Hepatic stellate cell (primary cell): ENCODE data around the gene PPIL1.
"Not testable (repeated sequence)": the region's sequence is repeated elsewhere in the genome, so short reads cannot be mapped to it uniquely, and the experiment has no call there.

Experiments used
- DNase-seq: peaks from one replicate; pipeline ENCODE4 v3.0.0; 2011; ENCODE audit warnings: low spot score

PPIL1 gene

DNA sequence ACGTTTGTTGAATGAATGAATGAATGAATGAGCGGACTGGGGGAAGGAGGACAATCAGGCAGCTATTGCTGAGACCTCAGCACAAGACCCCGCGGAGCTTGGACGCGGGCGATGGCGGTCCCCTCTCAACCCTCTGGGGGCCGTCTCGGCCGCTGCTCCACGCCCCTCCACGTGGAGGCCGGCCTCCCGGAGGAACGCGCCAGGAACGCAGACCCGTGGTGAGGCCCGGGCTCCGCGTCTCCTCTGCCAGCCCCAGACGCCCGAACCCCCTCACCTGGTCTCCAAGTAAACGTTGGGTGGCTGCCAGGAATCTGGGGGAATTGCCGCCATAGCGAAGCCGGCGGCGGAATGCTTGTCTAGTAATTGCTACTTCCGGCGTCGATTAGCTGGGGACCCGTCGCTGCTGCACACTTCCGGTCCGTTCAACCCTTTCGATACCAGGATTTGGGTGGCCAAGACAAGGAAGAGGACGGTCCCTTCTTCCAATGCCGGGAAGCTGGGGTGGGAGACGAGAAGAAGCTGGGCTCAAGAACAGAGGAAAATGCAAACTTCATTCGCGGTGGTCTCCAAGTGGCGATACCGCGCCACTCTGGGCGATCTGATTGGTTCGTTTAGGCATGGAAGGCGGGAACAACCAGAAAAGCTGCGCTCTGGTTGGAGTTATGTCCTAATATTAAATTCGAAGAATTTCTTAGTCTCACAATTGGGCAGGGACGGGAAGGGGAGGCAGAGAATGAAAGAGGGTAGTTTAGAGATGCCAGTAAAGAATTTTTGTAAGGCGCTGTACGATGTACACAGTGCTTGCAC lies at the start of gene PPIL1:
TSS of gene PPIL1 (minus strand) at position 361 of the 807 bp plus-strand sequence. CDS start at position 330, 31 bp downstream.
- peak; percentile 95 for DNase-seq

- no peak for DNase-seq
Observed at GRCh38 chr6:36924131-36924530, 49.5 kb upstream of the PPIL1 start.

DNA sequence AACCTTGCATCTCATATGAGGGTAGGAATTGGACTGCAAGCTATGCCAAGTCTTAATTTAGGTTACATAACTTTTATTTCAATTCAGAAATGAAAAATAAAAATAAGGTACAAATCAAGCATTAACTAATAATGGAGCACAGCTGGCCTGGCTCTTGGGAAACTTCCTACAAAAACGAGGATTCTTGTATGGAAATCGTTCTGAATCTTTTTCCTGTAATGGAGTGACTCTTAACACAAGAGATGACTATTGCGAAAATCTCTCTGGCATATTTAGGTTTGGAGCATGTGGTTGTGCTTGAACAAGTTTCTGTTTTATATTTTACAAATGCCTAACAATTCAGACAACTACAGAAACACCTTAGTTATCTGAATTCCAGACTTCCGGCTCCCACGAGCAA lies 45.9 kb upstream of the PPIL1 start:
- no peak for DNase-seq

GRCh38 chr6:36920049-36920448 lies 45.4 kb upstream of the PPIL1 start:
- DNase-seq, result no peak

DNA sequence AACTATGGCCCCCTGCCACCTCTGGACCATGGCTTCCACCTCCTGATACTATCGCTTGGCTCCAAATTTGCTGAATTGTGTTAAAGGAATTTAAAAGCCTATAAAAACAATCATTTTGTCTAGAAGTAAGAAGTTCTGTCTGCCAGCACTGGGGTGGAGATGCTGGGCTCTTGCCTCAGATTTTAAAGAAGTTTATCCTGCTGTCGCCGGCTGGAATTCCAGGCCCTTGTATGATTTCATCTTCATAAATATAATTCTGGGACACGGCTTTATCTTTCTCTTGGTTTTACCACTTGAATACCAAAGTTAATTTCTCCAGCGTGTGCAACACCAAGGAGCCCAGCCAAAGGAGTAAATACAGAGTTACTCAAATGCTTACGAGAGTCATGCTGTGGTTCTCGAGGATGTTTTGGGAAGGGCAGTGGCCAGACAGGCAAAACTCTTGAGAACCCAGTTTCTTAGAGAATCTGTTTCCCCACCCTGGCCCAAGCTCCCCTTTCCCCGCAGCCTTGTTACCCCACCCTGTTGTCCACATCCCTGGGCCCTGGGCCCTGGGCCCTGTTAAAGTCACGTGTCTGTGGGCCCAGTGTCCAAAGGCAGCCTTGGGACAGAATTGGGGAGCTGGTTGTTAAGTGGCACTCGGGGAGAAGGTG lies 43.1 kb upstream of the PPIL1 start:
- no peak for DNase-seq

- DNase-seq, result no peak
Observed at GRCh38 chr6:36916126-36916525, 41.5 kb upstream of the PPIL1 start.

DNA sequence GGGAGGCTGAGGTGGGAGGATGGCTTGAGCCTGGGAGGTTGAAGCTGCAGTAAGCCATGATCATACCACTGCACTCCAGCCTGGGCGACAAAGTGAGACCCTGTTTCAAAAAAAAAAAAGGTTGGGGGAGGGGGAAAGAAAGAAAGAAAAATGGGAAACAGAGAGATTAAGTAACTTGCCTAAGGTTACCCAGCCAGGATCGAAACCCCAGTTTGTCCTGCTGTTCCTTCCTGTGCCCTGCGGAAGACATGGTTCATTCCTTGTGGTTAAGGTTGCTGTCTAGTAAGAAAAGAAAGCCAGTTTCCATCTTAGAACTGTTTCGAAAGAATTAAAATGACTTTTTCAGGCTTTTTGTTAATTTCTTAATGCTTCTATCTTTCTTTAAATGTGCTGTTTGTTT lies 41.0 kb upstream of the PPIL1 start:
- DNase-seq, result no peak

DNA sequence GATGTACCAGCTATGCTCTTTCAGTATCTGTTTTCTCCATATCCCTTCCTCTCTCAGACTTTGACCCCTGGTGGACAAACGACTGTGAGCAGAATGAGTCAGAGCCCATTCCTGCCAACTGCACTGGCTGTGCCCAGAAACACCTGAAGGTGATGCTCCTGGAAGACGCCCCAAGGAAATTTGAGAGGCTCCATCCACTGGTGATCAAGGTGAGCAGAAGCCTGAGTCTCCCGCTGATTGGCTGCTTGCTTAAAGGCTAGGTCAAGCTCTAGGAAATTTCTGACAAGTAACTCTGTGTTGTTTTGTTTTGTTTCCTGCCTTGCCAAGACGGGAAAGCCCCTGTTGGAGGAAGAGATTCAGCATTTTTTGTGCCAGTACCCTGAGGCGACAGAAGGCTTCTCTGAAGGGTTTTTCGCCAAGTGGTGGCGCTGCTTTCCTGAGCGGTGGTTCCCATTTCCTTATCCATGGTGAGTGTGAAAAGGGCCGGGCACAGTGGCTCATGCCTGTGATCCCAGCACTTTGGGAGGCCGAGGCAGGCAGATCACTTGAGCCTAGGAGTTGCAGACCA lies 39.7 kb upstream of the PPIL1 start:
- DNase-seq, result peak; percentile 32

DNA sequence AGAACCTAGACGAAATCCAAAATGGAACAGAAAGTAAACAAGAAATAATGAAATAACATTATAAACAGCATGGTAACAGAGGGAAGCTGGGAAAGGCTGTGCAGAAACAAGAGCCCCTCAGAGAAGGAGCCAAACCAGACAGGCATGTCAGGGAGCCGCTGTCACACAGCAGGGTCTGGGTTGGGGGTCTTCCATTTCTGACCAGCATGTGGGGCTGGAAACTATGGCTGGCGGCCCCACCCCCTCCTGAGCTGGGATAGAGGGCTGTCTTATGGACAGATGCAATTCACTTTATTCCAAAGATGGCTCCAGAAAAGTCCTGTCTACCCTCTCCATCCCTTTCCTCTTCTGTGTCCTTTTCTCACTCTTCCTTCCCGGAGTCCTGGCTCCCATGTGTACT lies 38.5 kb upstream of the PPIL1 start:
- no peak for DNase-seq

- DNase-seq, result peak; percentile 81
Observed at GRCh38 chr6:36912586-36912985, 38.0 kb upstream of the PPIL1 start.

- DNase-seq, result no peak
Observed at GRCh38 chr6:36912030-36912454, 37.4 kb upstream of the PPIL1 start.

DNA sequence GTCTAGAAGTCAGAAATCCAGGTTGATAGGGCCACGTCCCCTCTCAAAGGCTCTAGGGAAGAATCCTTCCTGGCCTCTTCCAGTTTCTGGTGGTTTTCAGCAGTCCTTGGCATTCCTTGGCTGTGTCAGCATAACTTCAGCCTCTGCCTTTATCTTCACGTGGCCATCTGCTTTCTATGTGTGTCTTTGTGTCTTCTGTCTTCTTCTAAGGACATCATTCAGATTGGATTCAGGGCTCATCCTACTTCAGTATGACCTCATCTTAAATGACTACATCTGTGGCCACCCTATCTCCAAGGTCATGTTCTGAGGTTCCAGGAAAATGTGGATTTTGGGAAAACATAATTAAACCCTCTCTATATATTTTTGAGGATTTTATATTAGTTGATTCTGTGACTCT lies 34.1 kb upstream of the PPIL1 start:
- no peak for DNase-seq

GRCh38 chr6:36907781-36908180 lies 33.2 kb upstream of the PPIL1 start:
- no peak for DNase-seq

DNA sequence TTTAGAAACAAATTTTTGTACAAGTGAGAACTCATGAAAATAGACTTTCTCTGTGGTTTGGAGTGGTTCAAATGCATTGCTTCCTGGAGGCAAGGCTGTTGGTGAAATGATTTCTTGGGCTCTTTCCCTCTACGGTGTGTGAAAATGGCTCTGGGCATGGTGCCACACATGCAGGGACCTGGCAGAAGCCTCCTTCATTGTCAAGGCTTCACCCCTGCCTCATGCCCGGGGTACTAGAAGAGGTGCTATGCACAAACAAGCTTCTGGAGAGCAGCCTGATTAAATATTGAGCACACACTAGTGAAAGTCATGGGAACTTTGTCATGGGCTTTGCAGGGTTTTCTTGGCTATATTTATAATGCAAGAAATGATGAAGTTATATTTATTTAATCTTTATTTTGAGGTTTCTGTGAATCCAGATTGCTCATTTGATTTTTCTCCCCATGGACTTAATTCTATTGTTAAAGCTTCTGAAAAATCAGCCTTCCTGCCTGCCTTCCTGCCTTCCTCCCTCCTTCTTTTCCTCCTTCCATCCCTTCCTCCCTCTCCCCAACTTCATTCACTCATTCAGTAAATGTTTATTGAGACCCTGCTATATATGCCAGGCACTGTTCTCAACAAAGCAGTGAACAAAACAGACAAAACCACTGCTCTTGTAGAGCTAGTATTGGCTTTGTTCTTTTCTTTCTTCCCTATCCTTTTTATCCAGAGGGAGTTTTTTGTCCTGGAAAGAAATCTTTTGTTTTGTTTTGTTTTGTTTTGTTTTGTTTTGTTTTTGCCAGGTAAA lies 32.1 kb upstream of the PPIL1 start:
- DNase-seq, result no peak

DNA sequence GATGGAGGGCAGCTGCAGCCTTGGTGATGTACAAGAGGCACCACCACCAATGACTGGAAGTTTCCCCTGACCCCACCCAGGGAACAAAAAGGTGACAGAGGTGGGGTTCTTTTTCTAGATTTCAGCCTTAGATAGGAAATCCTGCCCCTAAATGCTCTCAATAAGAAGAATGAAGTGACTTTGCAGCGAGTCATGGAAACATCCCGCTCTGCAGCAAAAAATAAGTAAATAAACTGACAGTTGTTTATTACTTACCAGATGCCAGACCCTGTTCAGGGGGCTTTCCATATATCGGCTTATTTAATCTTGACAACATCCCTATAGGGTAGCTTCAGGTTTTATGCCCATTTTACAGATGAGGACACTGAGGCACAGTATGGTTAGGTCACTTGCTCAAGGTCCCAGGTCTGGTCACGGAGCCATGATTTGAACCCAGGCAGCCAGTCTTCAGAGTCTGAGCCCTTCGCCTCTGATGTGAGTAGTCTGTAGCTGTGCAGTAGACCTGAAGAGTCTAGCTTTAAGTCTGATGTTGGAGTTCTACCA lies 30.3 kb upstream of the PPIL1 start:
- no peak for DNase-seq

DNA sequence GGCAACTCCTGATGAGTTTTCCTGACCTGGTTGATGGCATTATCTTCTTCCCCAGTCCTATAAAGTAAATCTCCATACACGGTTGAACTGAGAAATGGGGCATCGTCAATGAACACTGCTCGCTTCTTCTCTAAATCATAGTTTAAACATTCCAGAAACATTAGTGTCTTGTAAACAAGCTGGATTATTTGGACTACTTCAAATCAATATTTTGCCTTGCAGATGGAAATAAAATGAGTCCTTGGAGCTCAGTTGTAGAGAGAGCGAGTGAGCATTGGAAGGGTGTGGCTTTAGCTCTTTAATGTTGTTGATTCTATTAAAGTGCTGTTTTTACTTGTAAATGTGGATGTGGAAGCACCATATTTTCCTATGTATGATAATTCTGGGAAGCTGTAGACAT lies 29.5 kb upstream of the PPIL1 start:
- DNase-seq, result no peak

DNA sequence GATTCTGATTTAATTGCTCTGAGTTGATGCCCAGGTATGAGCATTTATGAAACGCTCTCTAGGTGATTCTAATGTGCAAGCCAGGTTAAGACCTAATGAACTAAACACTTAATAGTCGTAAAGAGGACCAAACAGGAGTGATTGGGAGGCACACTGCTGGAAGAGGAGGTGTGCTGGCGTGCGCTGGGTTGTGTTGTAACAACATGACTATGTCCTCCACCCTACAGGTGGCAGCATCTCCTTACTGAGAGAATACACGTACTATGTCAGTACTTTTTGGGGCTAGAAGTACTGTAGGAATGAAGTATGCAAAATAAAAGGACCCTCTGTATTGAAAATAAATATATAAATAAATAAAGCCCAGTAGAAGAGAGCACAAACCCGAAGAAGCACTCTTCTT lies 23.0 kb upstream of the PPIL1 start:
- no peak for DNase-seq

DNA sequence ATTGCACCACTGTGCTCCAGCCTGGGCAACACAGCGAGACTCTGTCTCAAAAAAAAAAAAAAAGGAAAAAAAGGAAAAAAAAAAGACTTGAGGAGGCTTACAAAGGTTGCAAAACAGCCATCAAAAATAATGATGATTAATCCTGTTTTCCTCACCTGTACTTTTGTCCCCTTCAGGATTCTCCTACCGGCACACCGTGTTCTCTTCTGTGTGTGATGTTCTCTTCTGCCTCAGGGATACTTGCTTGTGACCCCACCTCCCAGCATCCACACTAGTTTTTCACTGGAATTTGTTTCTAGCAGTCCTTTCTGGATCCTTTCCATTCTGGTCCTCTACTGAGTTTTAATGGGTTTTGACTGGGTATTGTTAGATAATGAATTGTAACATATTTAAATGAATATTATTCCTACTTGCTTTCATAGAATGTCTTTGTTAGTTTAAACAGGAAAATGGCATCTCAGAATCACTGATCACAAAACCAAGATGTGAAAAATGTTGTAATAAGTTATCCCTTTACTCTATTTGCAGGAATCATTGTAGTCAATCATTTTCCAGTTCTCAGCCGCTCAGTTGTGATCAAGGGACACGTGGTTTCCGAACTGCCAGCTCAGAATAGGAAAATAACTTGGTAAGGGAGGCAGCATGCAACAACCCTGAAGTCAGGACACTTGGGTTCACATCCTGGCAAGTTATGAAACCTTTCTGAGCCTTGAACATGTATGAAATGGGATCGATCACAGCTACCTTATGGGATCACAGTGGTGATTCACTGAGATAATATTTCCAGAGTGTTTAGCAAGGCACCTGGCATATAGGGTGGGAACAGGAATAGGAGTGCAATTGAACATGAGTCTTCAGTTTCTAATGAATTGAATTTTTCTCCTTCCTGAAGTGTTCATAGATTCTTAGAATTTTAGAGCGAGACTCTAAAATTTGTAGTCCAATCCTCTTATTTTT lies 19.7 kb upstream of the PPIL1 start:
- no peak for DNase-seq

DNA sequence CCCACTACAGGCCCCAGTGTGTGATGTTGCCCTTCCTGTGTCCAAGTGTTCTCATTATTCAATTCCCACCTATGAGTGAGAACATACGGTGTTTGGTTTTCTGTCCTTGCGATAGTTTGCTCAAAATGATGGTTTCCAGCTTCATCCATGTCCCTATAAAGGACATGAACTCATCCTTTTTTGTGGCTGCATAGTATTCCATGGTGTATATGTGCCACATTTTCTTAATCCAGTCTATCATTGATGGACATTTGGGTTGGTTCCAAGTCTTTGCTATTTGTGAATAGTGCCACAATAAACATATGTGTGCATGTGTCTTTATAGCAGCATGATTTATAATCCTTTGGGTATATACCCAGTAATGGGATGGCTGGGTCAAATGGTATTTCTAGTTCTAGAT lies 16.6 kb upstream of the PPIL1 start:
- not testable (repeated sequence) for DNase-seq

- DNase-seq, result no peak
Observed at GRCh38 chr6:36890112-36890663, 15.6 kb upstream of the PPIL1 start.
